ENCODE measurements around the gene SLC34A3.

The SLC34A3 gene

DNA sequence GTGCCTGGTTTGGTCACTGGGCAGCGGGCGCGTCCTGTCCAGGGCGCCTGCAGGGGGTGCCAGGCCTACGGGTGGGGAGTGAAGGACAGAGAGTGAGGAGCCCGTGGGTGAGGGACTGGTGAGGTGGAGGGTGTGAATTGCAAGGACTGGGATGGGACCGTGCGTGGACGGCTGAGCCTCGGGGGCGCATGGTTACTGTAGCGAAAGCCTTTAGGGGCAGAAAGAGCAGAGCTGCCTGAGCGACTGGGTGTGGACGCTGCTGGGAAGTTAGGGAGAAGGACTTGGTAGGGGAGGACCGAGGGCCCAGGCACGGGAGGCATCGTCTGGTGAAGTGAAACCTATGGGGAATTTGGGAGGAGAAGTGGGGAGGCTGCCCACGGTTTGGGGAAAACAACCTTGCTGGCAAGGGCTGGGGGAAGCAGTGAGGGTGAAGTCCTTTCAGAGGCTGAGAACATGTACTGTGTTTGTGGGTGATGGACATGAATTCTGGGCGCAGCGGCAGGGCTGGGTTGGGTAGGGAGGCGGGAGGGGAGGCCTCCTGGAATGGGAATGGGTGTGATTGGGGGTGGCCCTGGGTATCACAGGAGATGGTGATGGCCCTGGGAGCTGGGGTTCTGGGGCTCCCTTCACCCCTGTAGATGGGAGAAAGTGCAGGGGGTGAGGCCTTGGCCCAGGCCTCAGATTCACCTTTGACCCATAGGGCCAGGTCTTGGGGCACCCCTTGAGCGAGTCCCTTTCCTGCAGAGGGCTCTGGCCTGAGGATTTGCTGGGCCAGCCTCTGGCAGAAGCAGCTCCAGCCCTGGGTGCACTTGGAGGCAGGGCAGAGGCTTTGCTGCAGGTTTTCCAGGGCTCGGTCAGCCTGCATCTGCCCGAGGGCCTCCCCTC lies 45.1 kb downstream of the SLC34A3 start:
- no peak for DNase-seq (ENCODE audit: low read depth)

DNA sequence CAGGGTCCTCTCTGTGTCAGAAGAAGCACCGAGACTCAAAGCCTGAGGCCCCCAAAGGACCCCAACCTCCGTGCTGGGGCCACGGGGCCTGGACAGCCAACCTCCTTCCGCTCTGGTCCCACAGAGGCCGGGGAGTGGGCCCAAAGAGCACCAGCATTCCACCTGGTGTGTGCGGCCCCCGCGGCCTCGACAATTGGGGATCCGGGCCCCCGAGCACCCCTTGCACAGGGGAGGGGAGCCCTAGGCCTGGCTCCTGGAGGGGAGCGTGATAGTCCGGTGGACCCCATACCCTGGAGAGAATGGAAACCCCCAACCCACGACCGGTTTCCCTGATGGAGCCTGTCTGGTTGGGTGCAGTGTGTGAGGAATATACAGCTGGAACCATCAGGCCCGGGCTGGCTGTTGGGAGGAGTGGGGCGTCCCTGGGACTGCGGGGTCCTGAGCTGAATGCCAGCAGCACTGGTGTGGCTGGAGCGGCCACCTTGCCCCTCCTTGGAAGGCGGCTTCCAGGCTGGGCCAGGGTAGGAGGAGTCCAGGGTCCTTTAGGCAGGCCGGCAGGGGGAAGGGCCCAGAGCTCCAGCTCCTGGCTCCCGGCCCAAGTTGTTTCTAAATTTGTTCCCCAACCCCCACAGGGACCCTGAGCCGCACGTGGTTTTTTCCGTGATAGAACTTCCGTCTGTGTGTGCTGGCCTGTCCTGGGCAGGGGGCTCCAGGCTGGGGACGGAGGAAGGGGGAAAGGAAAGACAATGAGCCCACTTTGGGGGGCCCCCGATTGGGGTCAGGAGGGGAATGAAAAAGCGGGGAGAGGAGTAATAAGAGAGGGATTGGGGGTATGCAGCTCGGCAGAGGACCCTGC lies 46.0 kb downstream of the SLC34A3 start:
- peak; percentile 51 for DNase-seq (ENCODE audit: low read depth)

DNA sequence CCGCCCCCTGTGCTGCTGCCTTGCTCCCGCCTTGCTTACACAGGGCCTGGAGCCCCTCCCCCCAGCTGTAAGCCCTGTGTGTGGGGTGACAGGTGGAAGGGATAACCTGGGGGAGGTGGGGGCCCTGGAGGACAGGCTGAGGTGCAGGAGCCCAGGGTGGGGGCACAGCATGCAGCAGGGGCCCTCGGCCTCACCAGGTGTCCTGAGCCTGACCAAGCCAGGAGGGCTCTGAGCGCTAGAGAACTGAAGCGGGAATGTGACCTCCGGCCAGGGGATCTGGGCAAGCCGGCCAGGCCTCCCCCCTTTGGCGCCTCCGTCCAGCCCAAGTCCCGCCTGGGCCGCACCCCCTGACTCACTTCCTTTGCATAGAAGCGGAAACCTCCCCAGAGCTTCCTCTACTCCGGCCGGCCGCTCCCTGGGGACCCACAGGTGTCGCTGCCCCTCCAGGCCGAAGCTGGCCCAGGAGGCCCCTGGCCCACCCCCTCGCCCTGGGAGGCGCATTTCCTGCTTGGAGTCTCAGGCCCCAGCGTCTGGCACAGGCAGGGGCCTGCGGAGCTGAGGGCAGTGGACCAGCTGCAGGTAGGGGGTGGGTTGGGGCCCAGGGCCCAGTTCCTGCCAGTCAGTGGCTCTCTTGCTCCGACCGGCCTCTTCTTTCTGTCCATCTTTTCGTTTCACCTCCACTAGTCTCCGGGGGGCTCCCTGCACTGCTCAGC lies 46.8 kb downstream of the SLC34A3 start, which contains the start of gene TOR4A:
Gene TOR4A, plus strand, starts transcription at position 398 of the 713 bp plus-strand sequence. CDS start 964 bp downstream, outside the sequence.
- peak; percentile 55 for DNase-seq (ENCODE audit: low read depth)

DNA sequence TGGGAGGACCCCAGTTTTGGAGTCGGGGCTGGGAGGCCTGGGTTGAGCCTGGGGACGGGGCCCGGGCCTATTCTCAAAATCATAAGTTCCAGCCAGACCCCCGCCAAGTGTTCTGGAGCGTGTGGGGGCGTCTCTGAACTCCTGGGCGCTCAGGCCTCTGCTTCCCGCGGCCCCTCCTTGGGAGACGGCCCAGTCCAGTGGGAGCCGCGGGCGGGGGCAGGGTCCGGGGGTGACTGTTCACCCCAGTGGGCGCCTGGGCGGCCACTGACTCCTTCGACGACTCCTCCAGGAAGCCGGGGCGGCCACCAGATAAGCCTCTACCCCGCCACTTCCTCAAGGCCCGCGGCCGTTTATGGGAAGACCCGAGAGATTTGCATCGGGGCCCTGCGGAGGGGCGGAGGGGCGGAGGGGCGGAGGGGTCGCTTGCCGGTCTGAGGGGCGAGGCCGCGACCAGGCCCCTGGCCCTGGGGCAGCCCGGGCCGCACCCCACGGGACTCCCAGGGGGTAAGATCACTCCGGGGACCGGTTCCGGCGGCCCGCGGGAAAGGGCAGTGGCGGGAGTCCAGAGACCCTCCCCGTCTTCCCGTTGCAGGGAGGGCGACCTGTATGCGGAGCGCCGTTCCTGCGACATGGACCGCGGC lies 47.5 kb downstream of the SLC34A3 start:
- no peak for DNase-seq (ENCODE audit: low read depth)

DNA sequence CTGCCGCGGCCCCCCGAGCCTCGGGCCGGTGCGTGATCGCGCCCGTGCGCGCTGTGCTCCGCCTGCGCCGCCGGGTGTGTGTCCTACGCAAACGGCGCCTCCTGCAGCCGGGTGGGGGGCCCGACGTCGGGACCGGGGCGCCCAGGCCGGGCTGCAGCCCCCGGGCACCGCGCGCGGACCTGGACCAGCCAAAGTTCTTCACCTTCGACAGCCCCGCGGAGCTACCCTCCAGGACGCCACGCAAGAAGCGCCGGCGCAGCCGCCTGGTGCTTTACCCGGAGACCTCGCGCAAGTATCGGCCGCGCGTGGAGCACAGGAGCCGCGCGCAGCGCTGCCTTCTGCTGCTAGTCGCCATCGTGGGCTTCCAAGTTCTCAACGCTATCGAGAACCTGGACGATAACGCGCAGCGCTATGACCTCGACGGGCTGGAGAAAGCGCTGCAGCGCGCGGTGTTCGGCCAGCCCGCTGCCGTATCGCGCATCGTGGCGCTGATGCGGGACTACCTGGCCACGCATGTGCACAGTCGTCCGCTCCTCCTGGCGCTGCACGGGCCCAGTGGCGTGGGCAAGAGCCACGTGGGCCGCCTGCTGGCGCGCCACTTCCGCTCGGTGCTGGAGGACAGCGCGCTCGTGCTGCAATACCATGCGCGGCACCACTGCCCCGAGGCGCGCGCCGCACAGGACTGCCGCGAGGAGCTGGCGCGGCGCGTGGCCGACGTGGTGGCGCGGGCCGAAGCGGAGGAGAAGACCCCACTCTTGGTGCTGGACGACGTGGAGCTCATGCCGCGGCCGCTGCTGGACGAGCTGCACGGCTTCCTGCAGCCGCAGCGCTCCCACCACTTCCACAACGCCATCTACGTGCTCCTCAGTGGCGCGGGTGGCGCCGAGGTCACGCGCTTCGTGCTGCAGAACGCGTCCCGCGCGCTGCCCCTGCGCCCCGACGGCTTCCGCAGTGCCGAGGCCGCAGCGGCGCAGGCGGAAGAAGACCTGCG lies 48.3 kb downstream of the SLC34A3 start:
- no peak for DNase-seq (ENCODE audit: low read depth)

DNA sequence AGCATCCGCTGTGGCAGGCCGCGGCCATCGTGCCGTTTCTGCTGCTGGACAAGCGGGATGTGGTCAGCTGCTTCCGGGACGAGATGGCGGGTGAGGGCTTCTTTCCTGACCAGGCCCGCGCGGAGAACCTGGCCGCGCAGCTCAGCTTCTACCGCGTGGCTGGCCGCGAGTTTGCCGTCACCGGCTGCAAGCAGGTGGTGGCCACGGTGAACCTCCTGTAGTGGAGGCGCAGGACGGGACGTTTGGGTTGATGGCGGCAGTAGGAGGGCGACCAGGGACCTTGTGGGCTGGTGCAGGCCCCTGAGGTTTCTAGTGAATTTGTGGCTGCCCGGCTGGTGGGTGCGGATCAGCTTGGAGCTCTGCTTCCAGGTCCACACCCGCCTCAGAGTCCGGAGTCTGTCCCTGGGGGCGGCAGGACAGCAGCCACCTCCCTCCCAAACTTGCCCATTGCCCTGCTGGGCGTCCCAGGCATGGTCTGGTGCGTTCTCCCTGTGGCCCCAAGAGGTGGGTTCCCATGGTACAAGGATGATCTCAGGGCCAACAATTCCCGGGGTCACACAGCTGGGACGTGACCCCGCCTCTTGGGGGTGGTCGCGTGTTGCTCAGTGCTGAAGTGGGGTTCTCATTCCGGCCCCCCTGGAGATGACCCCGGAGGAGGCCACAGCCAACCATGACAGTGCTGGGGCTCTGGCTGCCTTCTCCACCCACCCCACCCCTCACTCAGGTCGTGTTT lies 49.2 kb downstream of the SLC34A3 start:
- DNase-seq (ENCODE audit: low read depth), result no peak

DNA sequence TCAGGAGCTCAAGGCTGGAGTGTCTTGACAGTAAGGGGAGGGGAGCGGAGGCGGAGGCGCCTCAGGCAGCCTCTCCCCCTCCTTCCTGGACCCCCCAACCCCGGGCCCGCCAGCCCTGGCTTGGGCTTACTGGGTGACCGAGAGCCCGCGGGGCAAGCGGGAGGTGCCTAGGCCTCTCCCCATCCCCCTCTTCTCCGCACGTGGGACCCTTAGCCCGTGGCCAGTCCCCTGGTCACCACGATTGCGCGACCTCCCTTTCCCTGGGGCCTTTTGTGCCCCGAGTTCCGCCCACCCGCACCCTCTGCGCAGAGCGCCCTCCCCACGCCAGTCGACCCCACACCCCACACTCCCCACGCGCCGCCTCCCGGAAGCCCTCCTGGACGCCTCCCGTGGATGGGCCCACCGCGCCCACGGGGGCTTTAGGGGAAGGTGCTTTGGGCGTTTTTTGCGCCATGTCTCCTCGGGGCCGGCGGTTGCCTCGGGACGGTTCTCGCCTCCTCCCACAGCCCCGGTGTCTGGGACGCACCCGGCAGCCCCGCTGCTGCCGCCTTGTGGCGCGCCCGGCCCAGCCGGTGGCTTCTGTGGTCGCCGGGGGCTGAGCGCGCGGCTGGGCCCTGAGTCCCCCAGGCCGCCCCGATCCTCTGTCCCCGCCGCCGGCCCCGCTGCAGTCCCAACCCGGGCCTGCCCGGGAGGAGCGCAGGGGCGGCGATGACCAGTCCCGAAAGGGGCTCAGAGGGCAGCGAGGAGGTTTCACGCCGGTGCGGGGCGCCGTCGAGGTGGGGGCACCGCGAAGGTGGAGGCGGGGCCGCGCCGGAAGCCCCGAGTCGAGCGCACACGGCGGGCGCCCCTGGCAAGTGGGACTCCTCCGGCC lies 50.0 kb downstream of the SLC34A3 start:
- no peak for DNase-seq (ENCODE audit: low read depth)

DNA sequence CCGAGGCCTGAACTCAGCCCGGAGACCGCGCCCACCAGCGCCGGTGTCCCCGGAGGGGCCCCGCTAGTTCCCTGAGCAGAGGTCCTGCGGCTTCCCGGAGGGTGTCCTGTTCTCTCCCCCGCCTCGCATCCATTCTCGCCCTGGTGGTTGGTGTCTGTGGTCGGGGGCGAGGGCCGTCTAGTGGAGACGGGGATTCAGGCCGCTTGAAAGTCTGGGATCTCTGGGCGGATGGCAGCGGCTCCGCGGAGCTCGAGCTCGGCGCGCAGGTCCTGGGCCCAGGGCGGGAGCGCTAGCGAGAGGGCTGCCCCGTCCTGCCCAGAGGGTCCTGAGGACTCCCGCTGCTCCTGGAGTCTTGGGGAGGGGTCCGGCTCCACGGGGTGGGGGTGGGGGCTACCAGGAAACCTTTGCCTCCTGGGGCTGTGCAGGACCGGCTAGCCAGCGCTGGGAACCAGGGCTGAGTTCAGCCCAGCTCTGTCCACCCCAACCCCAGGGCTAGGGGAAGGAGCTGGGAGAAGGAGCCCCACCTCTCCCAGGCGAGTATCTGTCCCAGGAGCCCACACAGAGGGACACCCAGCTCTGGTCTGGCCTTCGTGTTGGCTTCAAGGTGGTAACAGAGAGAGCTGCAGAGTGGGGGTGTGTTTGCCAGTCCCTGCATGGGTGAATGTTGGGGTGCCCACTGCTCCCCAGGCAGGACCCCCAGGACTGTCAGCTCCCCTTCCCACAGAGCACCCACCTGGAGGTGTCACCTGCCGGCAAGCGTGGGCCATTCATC lies 50.8 kb downstream of the SLC34A3 start:
- DNase-seq (ENCODE audit: low read depth), result no peak
